ENCODE measurements around the gene MYOCD.

MYOCD gene

DNA sequence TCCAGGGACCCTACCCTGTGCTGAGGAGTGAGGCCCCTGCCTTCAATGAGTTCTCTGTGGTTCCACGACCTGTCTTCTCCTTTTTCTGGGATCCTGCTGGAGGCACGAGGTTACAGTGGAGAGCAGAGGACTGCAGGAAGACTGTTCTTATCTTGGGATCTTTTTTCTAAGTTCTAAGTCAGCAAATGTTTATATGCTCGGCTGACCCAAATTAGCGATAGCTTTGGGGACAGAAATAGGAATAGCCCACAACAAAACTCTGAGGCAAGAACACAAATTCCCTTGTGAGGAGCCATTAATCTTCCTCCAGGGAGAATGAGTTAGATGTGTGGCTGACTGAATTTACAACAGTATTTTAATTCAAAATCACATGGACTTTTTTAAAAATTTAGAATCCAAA, 46.7 kb downstream of the MYOCD start:
- no peak for DNase-seq

DNA sequence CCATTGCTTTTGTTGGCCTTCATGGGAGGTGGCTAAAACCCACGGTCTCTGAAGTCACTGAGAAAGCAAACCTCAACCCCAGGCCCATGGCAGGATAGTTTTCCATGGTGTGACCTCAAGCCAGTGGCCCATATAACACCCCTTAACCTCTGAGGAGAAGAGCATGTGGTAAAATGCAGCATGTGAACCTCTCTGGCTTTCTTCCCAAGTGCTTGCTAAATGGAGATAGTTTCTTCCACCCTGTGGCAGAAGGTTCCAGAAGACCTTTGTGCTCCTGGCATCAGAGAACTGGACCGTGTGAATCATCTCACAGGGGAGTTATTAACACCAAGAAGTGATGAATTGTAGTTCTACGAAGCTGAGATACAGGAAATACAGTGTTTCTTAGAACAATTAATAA, 47.3 kb downstream of the MYOCD start:
- no peak for DNase-seq

DNA sequence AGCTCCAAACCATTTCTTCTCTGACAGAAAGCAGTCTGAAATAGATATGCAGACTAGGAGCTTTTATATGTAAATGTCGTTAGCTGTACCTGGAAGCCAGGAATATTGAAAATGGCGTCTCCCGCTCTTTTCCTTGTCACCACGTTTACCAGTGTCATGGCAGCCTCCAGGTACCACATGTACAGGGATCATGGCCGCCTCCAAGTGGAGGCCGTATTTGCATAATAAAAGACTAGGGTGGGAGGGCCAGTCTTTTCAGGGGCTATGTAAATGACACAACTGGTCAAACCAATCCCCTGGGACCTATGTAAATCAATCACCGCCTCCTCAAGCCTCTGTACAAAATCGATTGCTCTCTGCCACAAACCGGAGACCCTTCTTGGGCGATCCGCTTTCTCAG, 54.3 kb downstream of the MYOCD start:
- DNase-seq, result no peak

DNA sequence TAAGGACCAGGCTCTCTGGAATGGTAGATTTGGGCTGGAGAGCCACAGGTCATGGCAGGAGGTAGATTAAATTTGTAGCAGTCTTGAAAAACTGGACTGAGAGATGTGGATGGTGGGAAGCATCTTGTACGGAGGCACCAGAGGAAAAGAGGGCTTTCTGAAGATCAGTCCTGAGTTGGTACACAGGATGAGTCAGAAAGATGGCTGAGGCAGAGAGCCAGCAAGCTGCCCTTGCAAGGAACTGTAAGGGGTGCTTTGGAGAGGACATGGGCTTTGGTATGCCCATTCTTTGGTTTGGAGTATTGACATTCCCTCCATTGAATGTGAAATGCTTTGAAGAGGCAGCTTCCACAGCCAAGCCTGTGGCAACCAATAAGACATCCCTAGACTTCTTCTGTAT, 55.9 kb downstream of the MYOCD start:
- DNase-seq, result no peak

DNA sequence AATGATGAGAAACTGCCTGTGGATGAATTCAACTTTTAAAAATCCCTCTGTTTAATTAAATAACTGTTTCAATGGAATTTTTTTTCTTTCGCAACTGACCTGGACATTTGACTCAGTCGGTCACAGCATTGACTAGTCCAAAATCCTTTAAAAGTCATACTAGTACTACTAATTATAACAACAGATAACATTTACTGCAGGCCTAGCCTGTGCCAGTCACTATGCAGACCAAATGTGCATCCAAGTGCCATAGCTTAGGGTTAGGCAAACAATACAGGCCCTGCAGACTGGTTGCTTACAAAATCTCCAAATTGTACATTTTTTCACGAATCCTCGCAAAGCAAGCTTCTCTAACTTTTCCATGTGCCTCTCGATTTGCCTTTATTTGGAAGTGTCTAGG, 56.6 kb downstream of the MYOCD start:
- no peak for DNase-seq

DNA sequence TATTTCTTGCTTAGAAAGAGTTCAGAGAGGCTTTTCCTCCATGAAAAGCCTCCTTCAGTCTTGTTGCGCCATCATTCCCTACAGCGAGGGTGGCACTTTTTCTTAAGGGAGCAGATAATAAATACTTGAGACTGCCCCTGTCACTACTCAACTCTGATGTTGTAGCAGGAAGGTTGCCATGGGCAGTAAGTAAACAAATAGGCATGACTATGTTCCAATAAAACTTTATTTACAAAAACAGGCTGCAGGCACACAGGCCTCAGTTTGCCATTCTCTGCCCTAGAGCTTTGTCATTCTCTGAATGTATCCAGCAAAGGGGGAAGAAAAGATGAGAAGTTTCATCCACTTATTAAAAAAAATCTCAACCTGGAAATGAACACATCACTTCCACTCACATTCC, 60.4 kb downstream of the MYOCD start:
- DNase-seq, result no peak

DNA sequence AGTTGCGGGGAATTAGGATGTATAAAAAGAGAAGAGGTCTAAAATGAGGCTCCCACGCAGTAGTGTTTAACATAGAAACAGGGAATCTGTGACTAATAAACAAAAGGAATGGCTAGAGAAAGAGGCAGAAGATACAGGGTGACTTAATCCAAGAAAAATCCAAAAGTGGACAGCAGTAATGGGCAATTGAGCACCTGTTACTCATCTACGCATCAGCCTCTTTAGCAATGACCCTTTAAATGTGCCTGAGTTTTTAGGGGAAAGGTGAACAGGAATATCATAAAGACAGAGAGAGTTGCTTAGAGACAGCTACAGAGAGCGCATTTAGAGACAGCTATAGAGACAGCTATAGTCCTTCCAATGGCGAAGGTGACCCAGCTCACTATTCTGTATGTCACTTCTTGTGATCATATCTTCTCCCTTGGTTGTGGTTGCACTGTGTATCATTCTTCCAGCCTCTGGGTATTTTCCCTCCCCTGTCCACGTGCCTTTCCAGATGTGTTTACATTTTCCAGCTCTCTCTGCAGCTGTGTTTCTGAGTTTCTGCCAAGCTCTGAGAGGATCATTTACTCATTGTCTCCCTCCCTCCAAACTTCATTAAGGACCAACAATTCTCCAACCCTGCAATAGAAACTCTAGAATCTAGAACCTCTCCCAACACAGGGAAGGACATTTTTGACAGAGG, 61.5 kb downstream of the MYOCD start:
- peak; percentile 47 for DNase-seq

DNA sequence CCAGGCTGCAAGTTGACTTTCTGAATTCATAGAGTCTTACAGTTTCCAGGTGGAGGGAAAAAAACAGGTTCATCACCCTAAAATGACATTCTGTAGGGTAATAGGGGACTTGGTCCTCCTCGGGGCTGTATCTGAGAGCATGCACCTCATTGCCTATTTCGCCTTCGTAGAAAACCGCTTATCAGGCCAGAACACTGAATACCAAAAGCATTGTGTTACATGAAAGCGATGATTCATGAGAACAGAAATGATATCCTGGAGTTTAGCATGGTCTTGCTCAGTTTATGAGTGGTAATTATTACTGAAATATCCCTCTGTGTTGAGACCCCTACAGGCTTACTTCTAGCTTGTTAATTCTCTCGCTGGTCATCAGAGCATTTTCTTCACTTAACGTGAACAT, 62.2 kb downstream of the MYOCD start:
- no peak for DNase-seq

DNA sequence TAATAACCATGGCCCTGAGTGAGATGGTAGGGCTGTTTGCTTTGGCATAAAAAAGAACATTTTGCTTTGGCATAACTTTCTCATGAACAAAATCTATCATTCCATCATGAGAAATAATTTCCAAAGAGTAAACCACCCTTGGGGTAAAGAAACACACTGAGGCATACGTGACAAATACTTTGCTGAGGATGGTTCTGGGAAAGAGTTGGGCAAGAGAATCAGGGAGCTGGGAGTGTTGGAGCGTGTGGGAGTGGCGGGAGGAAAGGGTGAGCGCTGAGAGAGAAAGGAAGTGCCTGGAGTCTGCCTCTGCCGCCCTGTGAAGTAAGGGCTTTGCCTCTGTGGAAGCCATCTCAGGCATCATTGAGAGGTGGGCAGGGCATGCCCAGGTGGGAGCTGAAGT, 63.4 kb downstream of the MYOCD start:
- DNase-seq, result no peak

DNA sequence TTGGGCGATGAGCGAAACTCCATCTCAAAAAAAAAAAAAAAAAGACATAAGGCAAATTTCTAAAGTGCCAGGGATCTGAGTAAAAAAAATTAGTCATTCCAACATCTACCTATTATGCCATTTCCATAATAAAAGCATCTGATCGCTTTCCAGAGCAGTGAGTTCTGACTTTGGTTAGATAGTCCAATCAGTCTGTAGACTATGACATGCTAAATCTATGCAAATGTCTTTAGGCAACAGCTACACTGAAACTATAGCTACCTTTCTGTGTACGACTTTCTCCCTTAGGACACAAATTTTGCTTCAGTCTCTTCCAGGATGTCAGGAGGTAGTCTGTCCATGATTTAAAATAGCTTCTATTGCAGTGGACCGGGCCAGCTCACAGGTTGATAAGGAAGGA, 64.7 kb downstream of the MYOCD start:
- no peak for DNase-seq

DNA sequence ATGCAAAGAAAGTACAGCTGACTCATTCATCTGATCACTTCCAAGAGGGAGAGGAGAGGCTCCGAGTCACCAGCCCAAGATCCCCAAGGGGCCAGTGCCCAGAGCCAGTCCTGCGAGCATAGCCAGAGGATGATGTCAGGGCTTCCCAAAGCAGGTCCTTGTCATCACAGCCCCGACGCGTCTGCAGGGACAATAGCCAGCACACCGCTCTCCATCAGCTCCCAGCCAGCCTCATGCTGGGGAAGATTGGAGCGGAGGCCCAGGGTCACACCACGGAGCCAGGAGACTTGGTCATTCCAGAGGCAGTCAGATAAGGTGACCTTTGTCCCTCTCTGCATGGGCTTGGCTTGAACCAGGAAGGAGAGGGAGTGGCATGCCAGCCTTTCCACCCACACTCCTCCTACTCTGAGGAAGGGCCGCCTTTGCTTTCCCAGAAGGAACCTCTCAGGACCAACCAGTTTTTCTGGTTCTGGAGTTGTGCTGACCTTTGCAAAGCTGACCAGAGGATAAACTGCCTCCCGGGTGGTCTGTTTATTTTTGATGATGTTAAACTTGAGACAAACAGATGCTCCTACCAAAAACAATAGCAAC, 65.3 kb downstream of the MYOCD start:
- peak; percentile 34 for DNase-seq

DNA sequence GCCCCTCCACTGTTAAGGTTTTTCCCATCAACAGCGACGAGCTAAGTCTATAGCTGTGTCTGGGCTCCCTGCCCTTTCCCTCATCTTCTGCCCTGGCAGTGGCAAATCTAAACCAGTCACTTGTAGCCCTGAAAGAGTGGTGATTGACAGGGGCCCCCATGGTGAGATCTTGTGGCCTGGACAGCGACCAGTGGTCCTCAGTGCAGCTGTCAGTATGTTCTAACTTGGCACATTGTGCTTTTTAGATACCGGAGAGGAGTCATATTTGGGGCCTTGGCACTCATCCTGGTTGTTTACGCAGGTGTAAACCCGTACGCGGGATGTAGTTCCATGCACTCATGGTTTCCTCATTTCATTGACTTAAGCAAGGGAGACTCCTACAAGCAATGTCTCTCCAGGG, 66.1 kb downstream of the MYOCD start:
- no peak for DNase-seq

DNA sequence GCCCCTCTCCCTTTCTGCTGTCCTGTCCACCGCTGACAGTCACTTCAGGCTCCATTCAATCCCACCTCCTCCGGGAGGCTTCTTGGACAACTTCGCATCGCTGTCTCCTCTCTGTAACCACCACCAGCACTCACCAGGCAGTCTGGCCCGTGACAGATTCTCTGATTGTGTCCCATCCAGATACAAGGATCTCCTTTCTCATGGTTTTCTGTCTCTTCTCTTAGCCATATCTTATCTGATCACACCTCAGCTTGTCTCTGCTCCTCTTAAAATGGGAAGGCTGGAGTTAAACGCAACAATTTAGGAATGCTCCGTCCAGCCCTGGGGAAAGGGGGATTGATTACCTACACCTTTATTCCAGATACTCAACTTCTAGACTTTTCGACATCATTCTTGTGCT, 66.7 kb downstream of the MYOCD start:
- DNase-seq, result no peak

DNA sequence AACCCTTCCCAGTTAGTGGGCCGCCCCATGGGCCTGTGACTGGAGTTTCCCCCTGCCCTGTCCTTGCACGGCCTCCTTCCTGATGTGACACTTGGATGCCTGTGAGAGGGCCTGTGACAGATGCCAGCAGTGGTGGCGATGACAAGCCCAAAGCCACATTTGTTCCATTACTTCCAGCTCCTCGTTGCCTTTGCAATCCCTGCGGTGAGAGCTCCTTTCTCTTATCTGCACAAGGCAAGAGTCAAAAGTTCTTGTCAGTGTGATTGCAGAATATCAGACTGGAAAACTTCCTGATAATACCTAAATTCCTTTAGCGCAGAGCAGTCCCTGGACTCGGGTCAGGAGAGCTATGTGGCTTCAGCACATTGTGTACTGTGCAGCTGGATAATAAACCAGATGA, 69.2 kb downstream of the MYOCD start:
- no peak for DNase-seq

DNA sequence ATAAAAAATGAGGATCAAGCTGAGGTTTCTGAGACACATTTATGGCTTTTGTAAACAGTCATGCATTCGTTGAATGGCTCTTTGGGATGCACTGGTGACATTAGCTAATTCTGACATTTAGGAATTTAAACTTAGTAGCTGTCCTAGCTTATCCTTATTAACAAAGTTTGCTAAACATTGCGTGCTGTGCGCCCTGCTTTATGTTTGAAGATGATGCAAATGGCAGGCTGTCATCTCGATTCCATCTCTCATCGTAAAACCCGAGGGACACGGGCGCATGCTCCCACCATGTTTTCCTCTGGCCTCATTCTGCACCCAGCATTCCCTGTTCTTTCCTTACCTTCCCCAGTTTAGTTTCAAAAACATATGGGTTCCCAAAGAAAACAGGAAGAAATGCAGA, 69.8 kb downstream of the MYOCD start:
- DNase-seq, result no peak

DNA sequence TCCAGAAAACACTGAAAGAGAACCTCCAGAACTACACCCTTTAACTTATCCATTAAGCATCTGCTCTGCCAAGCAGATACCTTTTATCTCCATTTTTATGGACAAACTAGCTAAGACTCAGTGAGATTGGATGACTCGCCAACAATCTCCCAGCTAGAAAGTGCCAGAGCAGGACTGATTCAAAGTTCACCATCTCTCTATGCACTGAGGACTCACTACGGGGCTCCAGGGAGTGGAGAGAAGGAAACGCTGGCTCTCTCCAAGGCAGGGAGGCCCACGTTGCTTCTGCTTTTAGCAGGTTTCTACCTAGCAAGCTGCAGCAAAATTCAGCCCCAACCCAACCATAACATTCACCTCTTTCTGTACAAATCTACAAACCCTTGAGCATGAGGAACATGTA, 70.8 kb downstream of the MYOCD start:
- no peak for DNase-seq

DNA sequence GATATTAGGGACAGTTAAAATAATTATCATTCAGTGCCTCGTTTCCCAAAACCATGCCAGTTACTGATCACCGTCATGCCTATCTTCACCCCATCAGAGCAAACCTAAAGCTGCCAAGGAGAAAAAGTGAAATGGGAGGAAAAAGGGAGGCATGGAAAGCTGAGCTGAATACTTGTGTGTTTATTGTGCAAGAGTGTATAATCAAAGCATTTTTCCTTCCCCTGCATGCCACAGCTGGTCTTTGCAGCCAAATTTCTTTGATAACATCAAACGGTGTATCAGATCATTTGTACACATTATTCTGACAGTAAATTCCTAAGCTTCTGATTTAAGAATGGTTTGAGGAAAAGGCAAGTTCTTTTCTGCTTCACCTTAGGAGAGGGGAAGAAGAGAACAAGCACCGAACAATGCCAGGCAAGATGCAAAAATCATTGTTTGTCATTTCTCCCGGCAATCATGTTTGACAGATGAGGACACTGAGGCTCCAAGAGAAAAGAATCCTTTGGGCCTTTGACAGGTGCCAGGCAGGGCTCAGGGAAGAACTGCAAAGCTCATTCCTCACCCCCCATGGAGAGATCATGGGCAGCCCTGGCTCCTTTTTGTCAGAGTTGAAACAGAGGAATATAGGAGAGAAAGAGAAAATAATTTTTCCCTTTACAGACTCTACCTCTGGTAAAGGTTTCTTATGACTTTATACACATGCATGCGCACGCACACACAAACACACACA, 72.2 kb downstream of the MYOCD start:
- peak; percentile 4 for DNase-seq

DNA sequence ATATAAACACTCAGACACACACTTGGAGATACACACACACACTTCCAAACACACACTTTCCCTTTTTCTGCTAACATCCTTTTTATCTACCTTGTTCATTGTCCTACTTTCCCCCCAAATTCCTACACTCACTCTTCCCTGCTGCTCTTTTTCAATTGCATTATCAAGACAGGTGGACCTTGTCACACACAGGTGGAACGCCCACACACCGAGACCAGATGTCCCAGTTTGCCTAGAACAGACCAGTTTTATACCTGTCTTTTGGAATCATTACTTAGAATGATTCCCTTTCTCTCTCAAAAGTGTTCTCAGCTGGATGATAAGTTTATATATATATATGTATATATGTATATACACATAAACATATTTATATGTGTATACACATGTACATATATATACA, 72.9 kb downstream of the MYOCD start:
- no peak for DNase-seq

DNA sequence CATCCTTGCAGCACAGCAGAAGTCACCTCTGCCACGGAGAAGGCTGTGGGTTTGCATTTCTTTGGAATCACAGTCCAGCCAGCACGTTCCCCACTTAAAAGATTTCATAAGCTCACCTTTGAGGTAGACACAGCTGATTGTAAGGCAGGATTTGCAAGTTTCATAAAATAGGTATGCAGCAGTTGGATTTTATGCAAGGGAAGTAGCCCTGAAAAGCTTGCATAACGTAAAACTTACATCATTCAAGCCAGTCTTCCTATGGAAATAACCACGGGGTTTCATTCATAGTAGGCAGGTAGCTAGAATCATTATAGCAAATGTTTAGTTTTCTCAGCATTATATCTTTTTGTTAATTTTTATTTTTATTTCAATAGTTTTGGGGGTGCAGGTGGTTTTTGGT, 73.8 kb downstream of the MYOCD start:
- DNase-seq, result no peak

DNA sequence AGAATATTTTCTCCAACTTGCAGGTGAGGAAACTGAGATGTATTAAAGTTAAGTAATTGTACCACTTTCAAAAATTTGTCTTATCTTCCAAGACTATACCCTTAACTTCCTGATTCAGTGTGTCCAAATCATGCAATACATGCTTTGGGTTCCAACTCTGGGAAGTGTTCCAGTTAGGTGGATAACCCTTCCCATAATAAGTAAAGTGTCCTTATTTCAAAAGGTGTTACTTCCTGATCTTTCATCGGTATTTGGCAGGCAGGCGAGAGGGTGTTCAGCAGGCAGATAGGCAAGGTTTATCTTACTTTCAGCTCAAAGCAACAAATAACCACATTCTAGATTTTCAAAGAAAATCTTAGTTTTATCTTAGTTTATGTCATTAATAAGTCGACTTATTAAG, 77.4 kb downstream of the MYOCD start:
- DNase-seq, result no peak

DNA sequence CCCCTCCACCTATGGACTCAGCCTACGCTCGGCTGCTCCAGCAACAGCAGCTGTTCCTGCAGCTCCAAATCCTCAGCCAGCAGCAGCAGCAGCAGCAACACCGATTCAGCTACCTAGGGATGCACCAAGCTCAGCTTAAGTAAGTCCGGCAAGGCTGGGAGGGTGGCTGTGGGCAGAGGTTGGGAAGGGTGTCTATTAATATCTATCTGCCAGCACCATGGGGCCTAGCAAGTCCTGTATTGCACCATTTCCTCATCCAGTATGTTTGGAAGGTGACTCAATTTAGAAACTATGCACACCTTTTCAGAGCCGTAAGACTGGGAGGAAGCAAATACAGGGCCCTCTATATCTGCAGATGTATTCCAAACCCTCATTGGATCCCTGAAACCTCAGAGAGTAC, 78.6 kb downstream of the MYOCD start:
- DNase-seq, result peak; percentile 22

DNA sequence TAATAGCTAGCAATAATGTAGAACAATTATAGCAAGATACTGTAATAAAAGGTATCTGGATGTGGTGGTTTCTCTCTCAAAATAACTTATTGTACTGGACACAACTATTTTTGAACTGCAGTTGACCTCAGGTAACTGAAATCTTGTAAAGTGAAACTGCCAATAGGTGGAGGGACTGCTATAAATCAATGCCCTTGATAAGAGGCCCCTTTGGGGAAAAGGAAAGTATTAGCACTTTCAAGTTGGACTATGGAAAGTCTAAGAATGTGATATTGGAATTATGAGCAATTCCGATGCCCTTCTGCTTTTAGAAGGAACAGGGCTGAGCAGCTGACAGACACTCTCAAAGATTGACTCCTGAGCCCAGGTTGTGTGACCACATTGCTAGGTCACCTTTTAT, 79.1 kb downstream of the MYOCD start:
- DNase-seq, result no peak

DNA sequence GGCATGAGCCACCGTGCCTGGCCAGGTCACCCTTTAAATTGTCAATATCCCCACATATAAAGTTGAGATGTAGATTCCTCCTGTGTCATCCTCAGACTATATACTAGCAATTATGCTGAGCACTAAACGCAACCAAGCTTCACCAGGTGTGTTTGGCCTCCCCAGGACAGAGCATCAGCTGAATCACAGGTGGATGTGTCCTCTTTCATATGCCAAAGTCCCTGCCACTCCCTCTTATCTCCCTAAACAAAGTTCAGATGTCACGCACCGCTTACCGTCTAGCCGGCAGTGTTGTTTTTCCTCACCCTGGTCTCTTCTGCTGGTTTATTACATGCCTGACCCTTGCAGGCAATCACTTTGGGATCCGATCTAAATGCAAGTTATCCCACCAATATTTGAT, 79.8 kb downstream of the MYOCD start:
- DNase-seq, result no peak

DNA sequence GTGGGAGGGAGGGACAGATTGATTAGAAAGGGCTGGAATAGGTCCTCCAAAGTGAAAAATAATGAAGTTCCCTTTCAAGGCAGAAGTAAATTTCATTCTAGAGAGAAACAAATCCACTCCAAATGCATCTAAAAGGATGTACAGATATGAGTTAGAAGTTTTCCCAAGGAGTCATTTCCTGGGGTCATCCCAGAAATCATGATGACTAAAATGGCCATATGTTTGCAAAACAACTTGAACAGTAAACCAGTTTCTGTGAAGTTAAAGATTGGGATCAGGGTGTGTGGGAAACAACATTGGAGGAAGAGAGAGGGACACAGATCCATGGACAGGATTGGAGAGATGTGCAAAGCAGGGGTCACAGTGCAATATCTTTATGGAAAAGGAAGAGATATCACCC, 91.1 kb downstream of the MYOCD start:
- peak; percentile 18 for DNase-seq
